Fibroblast of lung (primary cell): ENCODE data around the gene ACBD6. TPM values are rescaled to one million over a fixed set of nuclear protein-coding genes. Genes with fewer than 3 reads are reported as not detected.

ENCODE experiments used
- DNase-seq, 2 donors: peaks; one replicate each; pipeline versions ENCODE4 v3.0.0 to v3.0.0-alpha.2; 2010; ENCODE audit warnings: low read depth in 2 of 2
- H2AFZ ChIP-seq: 2 replicates; pipeline ENCODE4 v1.5.1; 2012; ENCODE audit warnings: low read length, control low read depth, inconsistent platforms
- H3K27ac ChIP-seq: 2 replicates; pipeline ENCODE4 v1.5.1; 2011; ENCODE audit warnings: low read length, control low read depth; ENCODE audit not compliant: insufficient read depth
- H3K27me3 ChIP-seq: 2 replicates; pipeline ENCODE4 v1.5.1; 2011; ENCODE audit warnings: mild to moderate bottlenecking, low read length; ENCODE audit not compliant: control insufficient read depth, insufficient read depth
- H3K36me3 ChIP-seq: 2 replicates; pipeline ENCODE4 v1.5.1; 2011; ENCODE audit warnings: low read length; ENCODE audit not compliant: control insufficient read depth, insufficient read depth
- H3K4me1 ChIP-seq: 2 replicates; pipeline ENCODE4 v1.5.1; 2011; ENCODE audit warnings: low read length; ENCODE audit not compliant: control insufficient read depth, insufficient read depth; ENCODE audit errors: extremely low read depth
- H3K4me2 ChIP-seq: 2 replicates; pipeline ENCODE4 v1.5.1; 2011; ENCODE audit warnings: low read length, control low read depth; ENCODE audit not compliant: insufficient read depth; ENCODE audit errors: extremely low read depth
- H3K4me3 ChIP-seq, 4 experiments: fragments of 200-600 bp in 1 of 4; sonication (generic) in 1 of 4; replicated peaks in 1 of 4; 2 replicates each; pipeline ENCODE4 v1.5.1; 2011 to 2016; ENCODE audit warnings: low read length in 4 of 4, low read depth in 3 of 4, mild to moderate bottlenecking in 3 of 4, control low read depth in 2 of 4, inconsistent platforms in 1 of 4, mixed read lengths in 1 of 4; ENCODE audit not compliant: insufficient read depth in 1 of 4; ENCODE audit errors: control extremely low read depth in 1 of 4
- H3K79me2 ChIP-seq: 2 replicates; pipeline ENCODE4 v1.5.1; 2012; ENCODE audit warnings: mild to moderate bottlenecking, low read length, inconsistent platforms; ENCODE audit not compliant: control insufficient read depth, insufficient read depth
- H3K9ac ChIP-seq: 2 replicates; pipeline ENCODE4 v1.5.1; 2011; ENCODE audit warnings: mild to moderate bottlenecking, low read length, control low read depth; ENCODE audit not compliant: insufficient read depth
- H3K9me3 ChIP-seq: 2 replicates; pipeline ENCODE4 v1.5.1; 2012; ENCODE audit warnings: low read depth, low read length; ENCODE audit not compliant: control insufficient read depth, insufficient read depth
- H4K20me1 ChIP-seq: 2 replicates; pipeline ENCODE4 v1.5.1; 2011; ENCODE audit warnings: low read length; ENCODE audit not compliant: control insufficient read depth, insufficient read depth; ENCODE audit errors: extremely low read depth
- EZH2 ChIP-seq: IDR thresholded peaks from 2 replicates; pipeline ENCODE4 v1.5.1; 2012; ENCODE audit warnings: low read length, control low read depth, mild to moderate bottlenecking; ENCODE audit errors: missing control alignments
- polyA plus RNA-seq, 2 donors: library from polyadenylated mRNA; depleted of rRNA in 1 of 2; stranded (reverse) in 1 of 2; unstranded in 1 of 2; fragments of >200 nt; gene quantifications; 2 replicates each; pipeline ENCODE4 v1.2.1, GENCODE V29; 2011 to 2012; ENCODE audit warnings: missing spikeins in 1 of 2
- total RNA-seq: library from RNA; depleted of rRNA; stranded (reverse); fragments of >200 nt; gene quantifications from 2 replicates; pipeline ENCODE4 v1.2.1, GENCODE V29; 2014
- TF ChIP-seq, protein P1 (sequence below), 2 donors: IDR thresholded peaks in 1 of 2; conservative IDR thresholded peaks in 1 of 2; 1 replicate in 1 of 2; 2 replicates in 1 of 2; pipeline ENCODE4 v1.5.1; 2011 to 2012; ENCODE audit warnings: low read length in 2 of 2, control low read depth in 1 of 2, inconsistent platforms in 1 of 2, low read depth in 1 of 2, mild to moderate bottlenecking in 1 of 2

The ACBD6 gene
- total and polyA plus RNA-seq, 2 donors (not counting 1 experiment from before 2014, with no cell fraction given): 63.4 to 78.7 TPM

DNA sequence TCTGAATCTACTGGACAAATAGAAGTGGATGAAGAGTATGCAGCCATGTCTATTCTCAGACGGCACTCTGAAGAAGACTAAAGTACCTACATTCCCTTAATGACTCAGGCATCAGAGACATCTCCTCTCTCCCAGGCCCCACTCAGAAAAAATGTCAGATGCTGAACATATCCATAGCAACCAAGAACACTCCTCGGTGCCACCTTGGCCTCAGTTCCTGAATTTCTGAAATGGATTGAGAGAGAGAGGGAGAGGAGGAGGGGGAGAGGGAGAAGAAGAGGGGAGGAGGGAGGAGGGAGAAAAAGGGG, 40.4 kb upstream of the ACBD6 start:
- Histone ChIP-seq H3K36me3 (no peaks in the 10 kb centered on the region), H2AFZ (peak overlapping the region; percentile 1), H3K27me3 (no peaks in the 10 kb centered on the region), H3K4me3 (no peak overlapping the region), H3K79me2 (no peaks in the 10 kb centered on the region), H4K20me1 (no peaks in the 10 kb centered on the region), H3K4me2 (no peak overlapping the region), H3K9me3 (no peaks in the 10 kb centered on the region), H3K27ac (no peak overlapping the region), H3K4me1 (no peaks in the 10 kb centered on the region), H3K9ac (no peak overlapping the region)
- peak in 1 of 2 donors; percentile 59 for DNase-seq
- no peak for TF ChIP-seq EZH2
- TF ChIP-seq, protein P1, sequence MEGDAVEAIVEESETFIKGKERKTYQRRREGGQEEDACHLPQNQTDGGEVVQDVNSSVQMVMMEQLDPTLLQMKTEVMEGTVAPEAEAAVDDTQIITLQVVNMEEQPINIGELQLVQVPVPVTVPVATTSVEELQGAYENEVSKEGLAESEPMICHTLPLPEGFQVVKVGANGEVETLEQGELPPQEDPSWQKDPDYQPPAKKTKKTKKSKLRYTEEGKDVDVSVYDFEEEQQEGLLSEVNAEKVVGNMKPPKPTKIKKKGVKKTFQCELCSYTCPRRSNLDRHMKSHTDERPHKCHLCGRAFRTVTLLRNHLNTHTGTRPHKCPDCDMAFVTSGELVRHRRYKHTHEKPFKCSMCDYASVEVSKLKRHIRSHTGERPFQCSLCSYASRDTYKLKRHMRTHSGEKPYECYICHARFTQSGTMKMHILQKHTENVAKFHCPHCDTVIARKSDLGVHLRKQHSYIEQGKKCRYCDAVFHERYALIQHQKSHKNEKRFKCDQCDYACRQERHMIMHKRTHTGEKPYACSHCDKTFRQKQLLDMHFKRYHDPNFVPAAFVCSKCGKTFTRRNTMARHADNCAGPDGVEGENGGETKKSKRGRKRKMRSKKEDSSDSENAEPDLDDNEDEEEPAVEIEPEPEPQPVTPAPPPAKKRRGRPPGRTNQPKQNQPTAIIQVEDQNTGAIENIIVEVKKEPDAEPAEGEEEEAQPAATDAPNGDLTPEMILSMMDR (conservative IDR thresholded peaks at IDR 0.05 in 1 of 2, IDR thresholded peaks at IDR 0.05 in 1 of 2; ENCODE audit: low read depth in 1 of 2, low read length in 2 of 2): no peak

DNA sequence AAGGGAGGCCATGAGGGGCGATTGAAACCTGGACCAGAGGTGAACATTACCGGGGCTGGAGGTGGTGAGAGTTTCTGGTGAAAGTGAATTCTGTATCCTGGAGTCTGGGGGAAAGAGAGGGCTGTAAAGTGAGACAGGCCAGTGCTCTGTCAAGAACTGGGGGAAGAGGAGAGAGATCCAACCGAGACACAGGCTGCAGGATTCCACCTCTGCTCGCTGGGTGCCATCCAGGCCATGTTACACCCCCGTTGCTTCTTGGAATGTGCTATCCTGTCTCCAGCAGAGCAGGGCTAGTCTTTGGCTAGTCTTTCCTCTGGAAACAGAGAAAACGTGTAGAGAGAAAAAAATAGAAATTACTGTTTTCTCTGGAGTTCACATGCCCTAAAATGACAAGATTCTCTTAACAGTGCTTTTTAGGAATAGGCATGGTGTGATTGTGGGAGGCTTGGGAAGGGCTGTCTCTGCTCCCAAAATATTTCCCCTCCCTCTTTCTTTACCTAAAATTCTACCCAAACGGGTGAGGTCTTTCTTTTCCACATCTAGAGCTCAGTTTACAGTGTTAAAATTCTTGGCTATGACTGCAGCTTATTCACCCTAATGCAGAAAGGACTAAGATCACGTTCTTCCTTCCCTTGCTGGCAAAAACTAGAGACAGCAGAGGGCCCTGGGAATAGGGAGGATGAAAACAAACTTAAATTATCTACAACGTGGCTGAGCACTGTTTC, 39.9 kb upstream of the ACBD6 start:
- Histone ChIP-seq H3K27ac (no peak overlapping the region), H3K4me3 (no peak overlapping the region), H2AFZ (peak overlapping the region; percentile 1)

DNA sequence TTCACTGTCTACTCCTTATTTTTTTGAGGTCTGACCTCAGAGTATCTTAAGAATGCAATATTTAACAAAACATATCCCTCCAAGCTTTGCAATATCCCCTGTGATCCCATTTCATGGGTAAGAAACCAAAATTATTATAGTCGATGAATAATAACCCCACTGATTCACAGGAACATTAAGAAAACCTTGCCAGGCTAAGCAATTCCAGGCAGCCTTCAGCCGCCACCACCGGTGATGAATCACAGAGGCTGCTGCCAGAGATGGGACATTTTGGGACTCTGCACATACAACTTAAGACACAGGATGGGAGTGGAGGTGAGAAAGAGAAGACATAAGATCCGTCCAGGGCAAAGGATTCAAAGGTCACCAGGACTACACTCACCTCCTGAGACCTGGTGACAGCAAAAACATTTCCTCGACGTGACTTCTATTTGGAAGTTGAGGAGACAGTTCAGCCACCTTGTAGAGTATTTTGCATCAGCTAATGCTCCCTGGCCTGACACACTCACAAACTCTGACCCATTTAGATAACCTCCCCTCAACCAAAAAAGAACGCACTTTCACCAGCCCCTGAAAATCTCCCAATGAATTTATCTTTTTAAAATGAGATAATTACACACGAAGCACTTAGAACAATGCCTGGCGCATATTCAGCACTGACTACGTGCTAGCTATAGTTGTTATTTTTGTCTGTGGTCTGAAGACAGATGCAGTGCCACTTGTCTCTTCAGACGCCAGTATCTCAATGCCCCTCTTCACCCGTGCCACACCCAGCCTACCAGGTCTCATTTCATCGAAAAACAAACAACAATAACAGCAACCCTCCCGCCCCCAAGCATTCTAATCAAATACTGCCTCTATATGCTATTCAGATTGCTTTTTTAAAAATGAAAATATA, 38.6 kb upstream of the ACBD6 start:
- Histone ChIP-seq H3K36me3 (no peaks in the 10 kb centered on the region), H3K79me2 (no peaks in the 10 kb centered on the region), H3K27ac (no peak overlapping the region), H3K9ac (no peak overlapping the region), H4K20me1 (no peaks in the 10 kb centered on the region), H3K4me2 (no peak overlapping the region), H3K4me3 (no peak overlapping the region), H3K9me3 (no peaks in the 10 kb centered on the region), H3K27me3 (peaks cover 4% of the 10 kb centered on the region), H2AFZ (no peak overlapping the region), H3K4me1 (no peaks in the 10 kb centered on the region)
- DNase-seq: peak in 1 of 2 donors; percentile 73
- no peak for TF ChIP-seq EZH2
- TF ChIP-seq, protein P1 (conservative IDR thresholded peaks at IDR 0.05 in 1 of 2, IDR thresholded peaks at IDR 0.05 in 1 of 2; ENCODE audit: low read depth in 1 of 2, low read length in 2 of 2): no peak

More for the DNA sequence above, 39.9 kb upstream of the ACBD6 start:
- H4K20me1 ChIP-seq: no peaks in the 10 kb centered on the region
- H3K9ac ChIP-seq: no peak overlapping the region
- no peaks in the 10 kb centered on the region for H3K27me3 ChIP-seq
- H3K36me3 ChIP-seq: no peaks in the 10 kb centered on the region
- no peak overlapping the region for H3K4me2 ChIP-seq
- no peaks in the 10 kb centered on the region for H3K4me1 ChIP-seq
- H3K79me2 ChIP-seq: no peaks in the 10 kb centered on the region
- TF ChIP-seq EZH2: no peak
- TF ChIP-seq, protein P1 (conservative IDR thresholded peaks at IDR 0.05 in 1 of 2, IDR thresholded peaks at IDR 0.05 in 1 of 2; ENCODE audit: low read depth in 1 of 2, low read length in 2 of 2): no peak
- no peaks in the 10 kb centered on the region for H3K9me3 ChIP-seq
- peak in 1 of 2 donors; percentile 43 for DNase-seq
